Left lung (tissue), 4 donors: ENCODE data around the gene MTCL3.
A peak's percentile ranks its signal among the peaks of the same experiment; 100 is the strongest.

Experiments
- ATAC-seq: fragments of 200-7000 bp; cut with Tn5 transposase; one replicate; pipeline ENCODE4 v1.9.1; 2020; ENCODE audit warnings: moderate library complexity
- DNase-seq, 4 donors: peaks; one replicate each; pipeline ENCODE4 v3.0.0-alpha.2; 2013 to 2020
- H3K27ac ChIP-seq, 2 donors: fragments of 200-600 bp; sonication (generic) in 1 of 2; one replicate each; pipeline versions ENCODE4 v1.5.0 to v1.8.0; 2020 to 2021
- H3K27me3 ChIP-seq, 2 donors: fragments of 200-600 bp; sonication (generic) in 1 of 2; one replicate each; pipeline versions ENCODE4 v1.5.0 to v1.8.0; 2020 to 2021
- H3K36me3 ChIP-seq, 2 donors: fragments of 200-600 bp; sonication (generic) in 1 of 2; one replicate each; pipeline versions ENCODE4 v1.5.0 to v1.8.0; 2020 to 2021
- H3K4me1 ChIP-seq, 2 donors: fragments of 200-600 bp; one replicate each; pipeline ENCODE4 v1.8.0; 2021
- H3K4me3 ChIP-seq, 2 donors: fragments of 200-600 bp; sonication (generic) in 1 of 2; one replicate each; pipeline versions ENCODE4 v1.5.0 to v1.8.0; 2020 to 2021; ENCODE audit warnings: mild to moderate bottlenecking in 1 of 2
- H3K9me3 ChIP-seq, 2 donors: fragments of 200-600 bp; sonication (generic) in 1 of 2; one replicate each; pipeline versions ENCODE4 v1.5.0 to v1.8.0; 2020 to 2021
- intact Hi-C, 2 donors: fragments of 100-400 bp; cut with DNase I; formaldehyde crosslinking; loops; one replicate each; pipeline versions ENCODE4 v1.11.2 to v1.14.2; 2022
- TF ChIP-seq, protein P1 (sequence below), 2 donors: fragments of 200-600 bp; sonication (generic) in 1 of 2; IDR thresholded peaks; one replicate each; pipeline versions ENCODE4 v1.5.0 to v1.8.0; 2021; ENCODE audit warnings: antibody characterized with exemption in 2 of 2
- donor health status: DM: no; HTN: yes; CAD: no.
- donor health status: DM: no; HTN: no; CAD: no.

Gene MTCL3

DNA sequence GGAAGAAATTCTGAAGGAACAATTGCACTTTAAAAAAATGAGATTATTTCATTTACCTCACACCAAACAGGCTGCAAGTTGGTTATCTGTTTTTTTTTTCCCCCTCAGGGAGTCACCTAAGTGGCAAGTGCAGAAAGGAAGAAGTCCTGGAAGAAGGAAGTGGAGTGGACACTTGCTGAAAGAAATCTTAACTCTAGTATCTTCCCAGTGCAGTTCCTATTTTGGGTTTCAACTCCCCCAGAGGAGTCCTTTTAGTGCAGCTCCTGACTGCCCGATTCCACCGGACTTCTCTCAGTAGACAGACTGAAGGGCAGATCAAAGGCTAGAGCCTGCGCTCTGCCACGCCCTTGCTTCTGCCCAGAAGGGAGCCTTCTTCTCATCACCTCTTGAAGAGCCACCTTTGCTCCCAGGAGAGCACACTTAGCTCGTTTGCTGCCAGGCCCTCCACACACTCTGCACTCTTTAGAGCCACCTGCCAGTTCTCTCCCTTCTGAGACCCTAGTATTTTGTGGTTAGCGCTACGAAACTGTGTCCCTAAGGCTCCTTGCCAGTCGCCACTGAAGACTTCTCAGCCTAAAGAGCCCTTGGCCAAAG lies 4.9 kb downstream of the MTCL3 start:
- H3K4me1 ChIP-seq: peaks cover 0 to 30% of the 10 kb centered on the region in 2 donors
- DNase-seq: peak in 1 of 4 donors; percentile 33
- intact Hi-C loops: loop anchor here in 1 of 2 donors (10.0 kb wide), 1 partner anchor 49 kb away; no protein-coding TSS in a partner anchor

DNA sequence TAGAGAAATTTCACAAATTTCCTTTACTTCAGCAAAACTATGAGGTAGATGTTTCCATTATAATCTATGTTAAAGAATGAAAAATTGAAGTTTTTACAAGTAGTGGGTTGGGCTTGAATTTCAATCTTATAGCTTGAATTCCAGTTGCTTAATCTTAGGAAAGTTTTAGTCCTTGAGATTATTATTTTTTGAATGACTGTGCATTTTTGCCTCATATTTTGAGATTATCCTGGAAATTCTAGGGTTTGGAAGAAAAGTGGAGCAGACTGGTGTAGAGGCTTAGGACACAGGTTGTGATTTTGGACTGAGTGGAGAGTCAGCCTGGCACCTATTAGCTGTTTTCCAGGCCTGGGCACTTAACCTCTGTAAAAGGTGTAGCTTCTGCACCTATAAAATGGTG lies 5.7 kb downstream of the MTCL3 start:
- H3K9me3 ChIP-seq: no peaks in the 10 kb centered on the region
- intact Hi-C loops: loop anchor here in 1 of 2 donors (10.0 kb wide), 1 partner anchor 49 kb away; no protein-coding TSS in a partner anchor
- DNase-seq: no peak
- H3K27ac ChIP-seq: no peak overlapping the region
- TF ChIP-seq, protein P1, sequence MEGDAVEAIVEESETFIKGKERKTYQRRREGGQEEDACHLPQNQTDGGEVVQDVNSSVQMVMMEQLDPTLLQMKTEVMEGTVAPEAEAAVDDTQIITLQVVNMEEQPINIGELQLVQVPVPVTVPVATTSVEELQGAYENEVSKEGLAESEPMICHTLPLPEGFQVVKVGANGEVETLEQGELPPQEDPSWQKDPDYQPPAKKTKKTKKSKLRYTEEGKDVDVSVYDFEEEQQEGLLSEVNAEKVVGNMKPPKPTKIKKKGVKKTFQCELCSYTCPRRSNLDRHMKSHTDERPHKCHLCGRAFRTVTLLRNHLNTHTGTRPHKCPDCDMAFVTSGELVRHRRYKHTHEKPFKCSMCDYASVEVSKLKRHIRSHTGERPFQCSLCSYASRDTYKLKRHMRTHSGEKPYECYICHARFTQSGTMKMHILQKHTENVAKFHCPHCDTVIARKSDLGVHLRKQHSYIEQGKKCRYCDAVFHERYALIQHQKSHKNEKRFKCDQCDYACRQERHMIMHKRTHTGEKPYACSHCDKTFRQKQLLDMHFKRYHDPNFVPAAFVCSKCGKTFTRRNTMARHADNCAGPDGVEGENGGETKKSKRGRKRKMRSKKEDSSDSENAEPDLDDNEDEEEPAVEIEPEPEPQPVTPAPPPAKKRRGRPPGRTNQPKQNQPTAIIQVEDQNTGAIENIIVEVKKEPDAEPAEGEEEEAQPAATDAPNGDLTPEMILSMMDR (IDR thresholded peaks at IDR 0.05): no peak
- ATAC-seq: no peak
- H3K36me3 ChIP-seq: no peaks in the 10 kb centered on the region
- peaks cover 26 to 63% of the 10 kb centered on the region in 2 donors for H3K27me3 ChIP-seq
- peaks cover 0 to 26% of the 10 kb centered on the region in 2 donors for H3K4me1 ChIP-seq
- H3K4me3 ChIP-seq: no peak overlapping the region

More for the DNA sequence above, 4.9 kb downstream of the MTCL3 start:
- TF ChIP-seq, protein P1 (IDR thresholded peaks at IDR 0.05): no peak
- Histone ChIP-seq H3K27ac (no peak overlapping the region), H3K4me3 (peak overlapping the region in 1 of 2 donors; percentile 61), H3K27me3 (peaks cover 35 to 72% of the 10 kb centered on the region in 2 donors), H3K36me3 (no peaks in the 10 kb centered on the region), H3K9me3 (no peaks in the 10 kb centered on the region)
- ATAC-seq: peak; percentile 29

GRCh38 chr6:127510876-127511275 lies 8.3 kb downstream of the MTCL3 start:
- H3K27ac ChIP-seq: no peak overlapping the region
- no peaks in the 10 kb centered on the region for H3K9me3 ChIP-seq
- H3K27me3 ChIP-seq: peaks cover 13 to 38% of the 10 kb centered on the region in 2 donors
- intact Hi-C loops: loop anchor here in 1 of 2 donors (10.0 kb wide), 1 partner anchor 46 kb away; no protein-coding TSS in a partner anchor
- H3K36me3 ChIP-seq: no peaks in the 10 kb centered on the region
- TF ChIP-seq, protein P1 (IDR thresholded peaks at IDR 0.05): no peak
- no peak overlapping the region for H3K4me3 ChIP-seq
- peaks cover 0 to 17% of the 10 kb centered on the region in 2 donors for H3K4me1 ChIP-seq
- ATAC-seq (no peak), DNase-seq (no peak)

DNA sequence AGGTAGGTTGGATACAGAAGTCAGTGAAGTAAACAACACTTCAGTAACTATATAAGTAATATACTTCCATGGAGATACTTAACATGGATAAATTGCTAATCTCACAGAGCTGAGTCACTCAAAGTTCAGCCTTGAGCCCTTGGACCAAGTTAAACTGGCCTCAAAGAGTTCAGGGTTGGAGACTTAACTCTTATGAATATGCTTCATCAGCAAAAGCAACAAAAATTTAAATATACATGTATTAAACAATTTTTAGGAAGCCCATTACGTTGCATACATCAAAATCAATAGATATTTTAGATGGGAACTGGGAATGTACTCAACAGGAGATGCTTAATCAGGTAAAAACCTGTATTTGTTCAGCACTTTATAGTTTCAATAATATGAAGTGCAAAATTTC lies 12.2 kb downstream of the MTCL3 start:
- H3K4me1 ChIP-seq: no peaks in the 10 kb centered on the region
- intact Hi-C loops: no loop called here
- TF ChIP-seq, protein P1 (IDR thresholded peaks at IDR 0.05): no peak
- H3K27ac ChIP-seq: no peak overlapping the region
- H3K9me3 ChIP-seq: no peaks in the 10 kb centered on the region
- H3K36me3 ChIP-seq: no peaks in the 10 kb centered on the region
- ATAC-seq: no peak
- H3K4me3 ChIP-seq: no peak overlapping the region
- DNase-seq: no peak
- H3K27me3 ChIP-seq: no peaks in the 10 kb centered on the region

DNA sequence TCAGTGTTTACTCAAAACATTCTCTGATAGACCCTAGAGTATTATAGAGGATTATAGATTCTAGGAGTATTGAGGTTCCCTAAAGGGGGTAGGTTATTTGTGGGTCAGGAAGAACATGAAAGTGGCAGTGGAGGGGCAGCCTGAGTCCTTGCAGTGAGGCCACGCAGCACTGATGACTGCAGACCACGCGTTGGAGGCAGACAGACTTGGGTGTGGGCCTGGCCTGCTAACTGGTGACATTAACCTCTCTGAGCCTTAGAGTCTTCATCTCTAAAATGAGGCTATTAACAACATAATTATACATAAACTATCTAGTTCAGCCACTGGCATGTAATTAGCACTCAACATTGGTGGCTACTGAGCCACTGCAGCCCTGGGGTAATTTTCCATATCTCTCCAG lies 16.1 kb downstream of the MTCL3 start:
- ATAC-seq: no peak
- no peak for DNase-seq
- Histone ChIP-seq H3K4me3 (no peak overlapping the region), H3K36me3 (no peaks in the 10 kb centered on the region), H3K27ac (no peak overlapping the region), H3K9me3 (no peaks in the 10 kb centered on the region), H3K27me3 (no peaks in the 10 kb centered on the region), H3K4me1 (no peaks in the 10 kb centered on the region)
- intact Hi-C loops: no loop called here
- TF ChIP-seq, protein P1 (IDR thresholded peaks at IDR 0.05): no peak
